GM23338 (cell line): ENCODE results near the gene WDR37. TPM values are rescaled to one million over a fixed set of nuclear protein-coding genes. Genes with fewer than 3 reads are reported as not detected.

ENCODE experiments used
- CREB1 ChIP-seq: fragments of 250-450 bp; sonication (Bioruptor Pico); IDR thresholded peaks from 2 replicates; pipeline ENCODE4 v1.5.0; 2020; ENCODE audit warnings: low read depth, mild to moderate bottlenecking, moderate library complexity
- EZH2phosphoT487 ChIP-seq: fragments of 200-600 bp; sonication (generic); IDR thresholded peaks from one replicate; pipeline ENCODE4 v1.8.1; 2018; ENCODE audit warnings: antibody characterized with exemption; ENCODE audit not compliant: unreplicated experiment
- POLR2AphosphoS5 ChIP-seq: IDR thresholded peaks from 2 replicates; pipeline ENCODE4 v1.6.1; 2016; ENCODE audit warnings: antibody characterized with exemption, low read depth
- REST ChIP-seq: IDR thresholded peaks from one replicate; pipeline ENCODE4 v1.6.1; 2018; ENCODE audit warnings: antibody characterized with exemption; ENCODE audit not compliant: unreplicated experiment
- STAT1 ChIP-seq: IDR thresholded peaks from one replicate; pipeline ENCODE4 v1.6.1; 2016; ENCODE audit warnings: antibody characterized with exemption; ENCODE audit not compliant: unreplicated experiment
- ZNF331 ChIP-seq: fragments of 250-450 bp; sonication (Bioruptor Pico); IDR thresholded peaks from 2 replicates; pipeline ENCODE4 v1.5.0; 2020; ENCODE audit warnings: low read depth, mild to moderate bottlenecking, moderate library complexity
- ZNF462 ChIP-seq: fragments of 250-450 bp; sonication (Bioruptor Pico); IDR thresholded peaks from 2 replicates; pipeline ENCODE4 v1.5.0; 2020; ENCODE audit warnings: mild to moderate bottlenecking, moderate library complexity
- polyA plus RNA-seq: library from polyadenylated mRNA; unstranded; fragments of >200 nt; fragmentation: Nextera tagmentation; extraction: Ambion mirVana; gene quantifications from 2 replicates; pipeline ENCODE4 v1.2.1, GENCODE V29; 2016
- total RNA-seq: library from RNA; depleted of rRNA; stranded (reverse); fragments of >200 nt; shearing (Covaris generic); gene quantifications from 2 replicates; pipeline ENCODE4 v1.2.3, GENCODE V29; 2014
- TF ChIP-seq, protein P1 (sequence below), 2 experiments: fragments of 200-600 bp in 1 of 2; sonication (generic) in 1 of 2; conservative IDR thresholded peaks; 2 replicates each; pipeline versions ENCODE4 v1.5.1 to v1.6.1; 2016 to 2017; ENCODE audit warnings: antibody characterized with exemption in 2 of 2, low read depth in 2 of 2, mild to moderate bottlenecking in 2 of 2, moderate library complexity in 1 of 2

Gene WDR37
- total and polyA plus RNA-seq, 2 experiments from 2014 or later: 6.0 to 10.2 TPM

GRCh38 chr10:1163204-1163660 is 107.0 kb downstream of the WDR37 start (continued):
- TF ChIP-seq ZNF462 (CRISPR knock-in tag) (no peak), EZH2phosphoT487 (no peak), REST (no peak), POLR2AphosphoS5 (no peak), CREB1 (CRISPR knock-in tag) (no peak), ZNF331 (CRISPR knock-in tag) (no peak), STAT1 (no peak)
- TF ChIP-seq, protein P1, sequence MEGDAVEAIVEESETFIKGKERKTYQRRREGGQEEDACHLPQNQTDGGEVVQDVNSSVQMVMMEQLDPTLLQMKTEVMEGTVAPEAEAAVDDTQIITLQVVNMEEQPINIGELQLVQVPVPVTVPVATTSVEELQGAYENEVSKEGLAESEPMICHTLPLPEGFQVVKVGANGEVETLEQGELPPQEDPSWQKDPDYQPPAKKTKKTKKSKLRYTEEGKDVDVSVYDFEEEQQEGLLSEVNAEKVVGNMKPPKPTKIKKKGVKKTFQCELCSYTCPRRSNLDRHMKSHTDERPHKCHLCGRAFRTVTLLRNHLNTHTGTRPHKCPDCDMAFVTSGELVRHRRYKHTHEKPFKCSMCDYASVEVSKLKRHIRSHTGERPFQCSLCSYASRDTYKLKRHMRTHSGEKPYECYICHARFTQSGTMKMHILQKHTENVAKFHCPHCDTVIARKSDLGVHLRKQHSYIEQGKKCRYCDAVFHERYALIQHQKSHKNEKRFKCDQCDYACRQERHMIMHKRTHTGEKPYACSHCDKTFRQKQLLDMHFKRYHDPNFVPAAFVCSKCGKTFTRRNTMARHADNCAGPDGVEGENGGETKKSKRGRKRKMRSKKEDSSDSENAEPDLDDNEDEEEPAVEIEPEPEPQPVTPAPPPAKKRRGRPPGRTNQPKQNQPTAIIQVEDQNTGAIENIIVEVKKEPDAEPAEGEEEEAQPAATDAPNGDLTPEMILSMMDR (conservative IDR thresholded peaks at IDR 0.05; ENCODE audit: low read depth in 2 of 2): no peak
